CD4-positive, alpha-beta T cell treated with Interleukin-12 subunit alpha and Interleukin-12 subunit beta, for 1 hour (primary cell): ENCODE data around the gene KAT6B.
"Not testable (repeated sequence)": the region's sequence is repeated elsewhere in the genome, so short reads cannot be mapped to it uniquely, and the experiment has no call there.

Experiments
- DNase-seq: peaks from one replicate; pipeline ENCODE4 v3.0.0-alpha.2; 2020

Gene KAT6B

GRCh38 chr10:74826142-74827044 is at the start of gene KAT6B:
TSS of gene KAT6B (plus strand) at chr10:74826600. CDS start at chr10:74842858, 16,258 bp downstream.
- peak; percentile 100 for DNase-seq

GRCh38 chr10:74778436-74779094 is 47.8 kb upstream of the KAT6B start:
- no peak for DNase-seq

- not testable (repeated sequence) for DNase-seq
These were observed 44.5 kb upstream of the KAT6B start for GRCh38 chr10:74781870-74782269.

DNA sequence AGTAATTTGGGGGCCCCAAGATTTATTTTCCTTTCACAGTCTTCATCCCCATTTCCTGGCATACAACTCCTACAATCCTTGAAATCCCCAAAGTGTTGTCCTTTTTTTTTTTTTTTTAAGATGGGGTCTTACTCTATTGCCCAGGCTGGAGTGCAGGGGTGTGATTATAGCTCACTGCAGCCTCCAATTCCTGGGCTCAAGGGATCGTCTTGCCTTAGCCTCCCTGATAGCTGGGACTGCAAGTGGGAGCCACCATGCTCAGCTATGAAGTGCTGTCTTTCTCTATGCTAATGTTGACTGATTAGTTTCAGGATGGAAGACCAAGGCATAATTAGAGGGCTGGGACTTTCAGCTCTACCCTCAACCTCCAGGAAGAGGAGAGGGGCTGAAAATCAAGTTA is 41.9 kb upstream of the KAT6B start:
- DNase-seq = no peak

DNA sequence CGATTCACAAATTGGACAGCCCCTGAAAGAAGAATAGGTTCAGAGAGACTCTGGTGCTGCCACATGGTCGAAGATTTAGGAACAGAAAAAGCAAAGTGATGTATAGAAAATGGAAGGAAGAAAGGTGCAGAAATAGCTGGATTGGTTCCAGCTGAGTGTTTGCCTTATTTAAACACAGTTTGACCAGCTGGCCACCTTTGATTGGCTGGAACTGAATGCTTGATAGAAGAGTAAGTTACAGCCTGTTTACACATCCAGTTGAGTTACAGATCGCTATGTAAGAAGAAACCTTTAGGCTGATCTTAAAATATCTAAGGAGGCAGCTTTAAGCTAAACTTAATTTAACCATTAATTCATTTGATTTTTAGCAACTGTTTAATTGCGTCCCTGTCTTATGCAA is 40.3 kb upstream of the KAT6B start:
- DNase-seq = no peak

DNA sequence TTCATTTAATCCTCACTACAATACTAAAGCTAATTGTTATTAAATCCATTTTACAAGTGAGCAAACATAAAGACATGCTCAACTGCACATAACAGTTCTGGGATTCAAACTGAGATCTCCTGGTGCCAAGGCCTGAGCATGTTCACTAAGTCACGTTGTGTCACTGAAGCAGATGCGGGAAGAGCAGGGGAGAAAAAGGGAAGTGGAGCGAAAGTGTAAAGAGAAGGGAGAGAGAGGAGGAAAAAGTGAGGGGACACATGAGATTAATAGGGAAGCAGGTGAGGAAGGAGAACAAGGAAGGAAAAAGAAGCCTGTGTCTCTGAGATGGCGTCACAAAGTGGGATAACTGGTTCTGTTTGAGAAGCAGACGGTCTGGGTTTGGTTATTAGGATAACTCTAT is 38.9 kb upstream of the KAT6B start:
- no peak for DNase-seq

DNA sequence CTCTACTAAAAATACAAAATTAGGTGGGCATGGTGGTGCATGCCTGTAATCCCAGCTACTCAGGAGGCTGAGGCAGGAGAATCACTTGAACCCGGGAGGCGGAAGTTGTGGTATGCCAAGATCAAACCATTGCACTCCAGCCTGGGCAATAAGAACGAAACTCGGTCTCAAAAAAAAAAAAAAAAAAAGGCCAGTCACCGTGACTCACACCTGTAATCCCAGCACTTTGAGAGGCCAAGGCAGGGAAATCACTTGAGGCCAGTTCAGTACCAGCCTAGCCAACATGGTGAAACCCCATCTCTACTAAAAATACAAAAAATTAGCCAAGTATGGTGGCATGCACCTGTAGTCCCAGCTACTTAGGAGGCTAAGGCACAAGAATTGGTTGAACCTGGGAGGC is 34.4 kb upstream of the KAT6B start:
- DNase-seq = not testable (repeated sequence)

DNA sequence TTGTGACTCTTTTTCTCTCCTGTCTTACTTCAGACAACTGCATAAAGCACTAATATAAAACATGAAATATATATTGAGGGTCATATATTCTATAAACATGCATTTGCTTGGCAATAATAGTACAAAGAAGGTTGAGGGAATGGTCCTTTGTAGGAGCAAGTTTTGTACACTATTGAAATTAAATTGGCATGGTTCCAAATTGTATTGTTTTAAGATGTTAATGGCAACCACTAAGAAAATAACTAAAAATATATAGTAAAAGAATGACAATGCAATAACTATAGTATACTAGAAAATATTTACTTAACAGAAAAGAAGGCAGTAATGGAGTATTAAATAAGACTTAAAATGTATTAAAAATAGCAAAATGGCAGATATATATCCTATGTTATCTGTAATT is 33.7 kb upstream of the KAT6B start:
- DNase-seq = no peak

DNA sequence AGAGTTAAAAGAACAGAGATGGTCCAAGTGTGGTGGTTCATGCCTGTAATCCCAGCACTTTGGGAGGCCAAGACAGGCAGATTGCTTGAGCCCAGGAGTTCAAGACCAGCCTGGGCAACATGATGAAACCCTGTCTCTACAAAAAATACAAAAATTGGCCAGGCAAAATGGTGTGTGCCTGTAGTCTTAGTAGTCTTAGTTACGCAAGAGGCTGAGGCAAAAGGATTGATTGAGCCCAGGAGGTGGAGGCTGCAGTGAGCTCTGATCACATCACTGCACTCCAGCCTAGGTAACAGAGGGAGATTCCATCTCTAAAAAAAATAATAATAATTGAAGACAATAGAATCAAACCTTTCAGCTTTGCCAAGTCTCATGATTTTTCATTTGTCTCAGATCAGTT is 33.2 kb upstream of the KAT6B start:
- DNase-seq = not testable (repeated sequence)

- DNase-seq = no peak
These were observed 31.9 kb upstream of the KAT6B start for GRCh38 chr10:74794531-74794930.

DNA sequence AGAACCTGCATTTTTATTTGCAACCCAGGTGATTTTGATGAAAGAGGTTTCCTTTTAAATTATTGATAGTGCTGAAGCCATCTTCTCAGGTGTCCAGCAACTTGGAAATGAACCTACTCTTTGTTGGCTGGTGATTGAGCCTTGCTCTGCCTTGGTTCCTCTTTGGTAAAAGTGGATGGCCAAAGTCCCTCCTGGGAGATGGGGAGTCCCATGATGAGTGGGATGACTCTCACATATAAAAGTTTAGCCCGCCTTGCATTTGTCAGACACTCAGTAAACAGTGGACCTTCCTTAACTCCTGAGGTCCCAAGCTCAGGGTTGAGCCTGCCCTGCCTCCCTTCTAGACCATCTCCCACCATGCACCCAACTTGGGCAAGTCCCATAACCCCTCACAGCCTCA is 28.9 kb upstream of the KAT6B start:
- no peak for DNase-seq

DNA sequence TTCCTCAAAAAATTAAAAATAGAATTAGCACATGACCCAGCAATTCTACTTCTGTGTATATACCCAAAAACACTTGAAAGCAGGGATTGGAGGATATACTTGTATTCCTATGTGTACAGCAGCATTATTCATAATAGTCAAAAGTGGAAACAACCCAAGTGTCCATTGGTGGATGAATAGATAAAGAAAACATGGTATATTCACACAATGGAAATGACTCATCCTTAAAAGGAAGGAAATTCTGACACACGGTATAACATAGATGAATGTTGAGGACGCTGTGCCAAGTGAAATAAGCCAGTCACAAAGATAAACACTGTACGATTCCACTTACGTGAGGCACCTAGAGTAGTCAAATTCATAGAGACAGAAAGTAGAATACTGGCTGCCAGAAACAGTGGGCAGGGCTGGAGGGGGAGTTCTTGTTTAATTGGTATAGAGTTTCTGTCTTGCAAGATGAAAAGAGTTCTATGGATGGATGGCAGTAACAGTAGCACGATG is 26.6 kb upstream of the KAT6B start:
- DNase-seq = no peak

- DNase-seq = no peak
These were observed 25.0 kb upstream of the KAT6B start for GRCh38 chr10:74801447-74801846.

- DNase-seq = no peak
These were observed 17.9 kb upstream of the KAT6B start for GRCh38 chr10:74808501-74808900.

GRCh38 chr10:74810087-74810486 is 16.3 kb upstream of the KAT6B start:
- no peak for DNase-seq

- no peak for DNase-seq
These were observed 12.8 kb upstream of the KAT6B start for GRCh38 chr10:74813381-74814259.

DNA sequence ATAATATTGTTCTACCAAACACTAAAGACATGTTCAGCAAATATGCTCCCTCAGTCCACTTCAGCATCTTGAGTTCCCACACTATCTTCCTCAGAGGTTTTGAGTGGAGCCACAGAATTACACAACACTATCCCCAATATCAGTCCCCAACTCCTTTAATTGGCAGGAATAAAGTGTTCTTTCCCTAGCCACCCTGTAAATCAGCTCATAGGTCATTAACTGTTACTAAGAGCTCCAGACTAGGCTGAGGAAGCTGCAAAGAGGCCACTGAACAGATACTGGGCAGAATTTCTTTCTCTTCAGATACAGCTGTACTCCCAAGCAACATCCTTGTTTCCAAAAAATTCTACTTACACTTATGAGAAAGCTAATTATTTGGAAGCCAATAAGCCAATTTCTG is 11.6 kb upstream of the KAT6B start:
- no peak for DNase-seq

DNA sequence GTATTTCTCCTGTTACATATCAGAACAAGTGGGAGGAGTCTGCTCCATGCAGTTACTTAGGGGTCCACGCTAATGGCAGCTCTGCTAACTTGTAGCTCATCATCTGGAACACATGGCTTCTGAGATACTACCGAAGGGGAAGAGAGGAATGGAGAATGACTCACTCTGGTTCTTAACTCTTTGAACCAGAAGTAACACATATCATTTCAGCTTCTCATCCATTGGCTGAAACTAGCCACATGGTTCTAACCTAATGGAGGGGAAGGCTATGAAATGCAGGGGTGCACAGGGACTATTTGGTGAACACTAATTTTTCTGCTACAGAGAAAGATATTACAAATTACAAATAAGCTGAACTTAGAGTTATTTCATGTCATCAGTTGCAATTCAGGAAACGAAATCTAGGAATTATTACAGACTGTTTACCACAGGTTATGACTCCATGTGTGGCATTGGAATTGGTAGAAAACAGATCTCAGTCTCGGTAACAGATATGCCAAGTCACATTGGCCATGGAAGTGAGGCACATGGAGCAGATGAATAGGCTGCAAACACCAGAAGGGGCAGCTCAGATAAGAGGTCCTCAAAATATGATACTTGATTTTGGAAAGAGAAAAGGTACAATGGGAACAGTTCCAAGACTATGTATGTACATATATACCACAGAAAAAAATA is 9.4 kb upstream of the KAT6B start:
- DNase-seq = no peak

GRCh38 chr10:74821501-74821900 is 4.9 kb upstream of the KAT6B start:
- DNase-seq = no peak

DNA sequence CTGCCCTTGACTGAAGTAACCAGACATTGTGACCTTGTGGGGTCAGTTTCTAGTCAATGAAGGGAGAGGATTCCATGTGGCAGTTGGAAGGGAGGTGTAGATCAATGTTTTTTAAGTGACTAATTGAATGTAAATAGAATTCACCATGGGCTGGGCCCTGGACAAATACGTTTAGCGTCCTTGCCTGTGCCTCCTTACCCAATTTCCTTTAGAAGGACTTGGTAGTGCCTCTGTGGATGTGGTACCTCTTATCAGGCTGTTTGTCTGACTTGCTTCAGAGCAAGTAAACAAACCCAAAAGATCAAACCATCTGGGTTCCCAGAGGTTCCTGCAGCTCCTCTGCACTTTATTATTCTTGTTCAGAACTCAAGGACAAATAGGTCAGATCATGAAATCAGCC is 4.3 kb upstream of the KAT6B start:
- DNase-seq = no peak

- no peak for DNase-seq
These were observed 3.8 kb upstream of the KAT6B start for GRCh38 chr10:74822521-74823089.

- DNase-seq = no peak
These were observed 2.6 kb upstream of the KAT6B start for GRCh38 chr10:74823791-74824183.
